HG02642 (cell line): ENCODE measurements around the gene UBA52.
"Not testable (repeated sequence)": the region's sequence is repeated elsewhere in the genome, so short reads cannot be mapped to it uniquely, and the experiment has no call there.

ENCODE experiments used
- ATAC-seq: cut with Tn5 transposase; IDR thresholded peaks from one replicate; pipeline ENCODE4 v1.9.1; 2021; ENCODE audit warnings: mild to moderate bottlenecking; ENCODE audit not compliant: unreplicated experiment, poor library complexity

The UBA52 gene

DNA sequence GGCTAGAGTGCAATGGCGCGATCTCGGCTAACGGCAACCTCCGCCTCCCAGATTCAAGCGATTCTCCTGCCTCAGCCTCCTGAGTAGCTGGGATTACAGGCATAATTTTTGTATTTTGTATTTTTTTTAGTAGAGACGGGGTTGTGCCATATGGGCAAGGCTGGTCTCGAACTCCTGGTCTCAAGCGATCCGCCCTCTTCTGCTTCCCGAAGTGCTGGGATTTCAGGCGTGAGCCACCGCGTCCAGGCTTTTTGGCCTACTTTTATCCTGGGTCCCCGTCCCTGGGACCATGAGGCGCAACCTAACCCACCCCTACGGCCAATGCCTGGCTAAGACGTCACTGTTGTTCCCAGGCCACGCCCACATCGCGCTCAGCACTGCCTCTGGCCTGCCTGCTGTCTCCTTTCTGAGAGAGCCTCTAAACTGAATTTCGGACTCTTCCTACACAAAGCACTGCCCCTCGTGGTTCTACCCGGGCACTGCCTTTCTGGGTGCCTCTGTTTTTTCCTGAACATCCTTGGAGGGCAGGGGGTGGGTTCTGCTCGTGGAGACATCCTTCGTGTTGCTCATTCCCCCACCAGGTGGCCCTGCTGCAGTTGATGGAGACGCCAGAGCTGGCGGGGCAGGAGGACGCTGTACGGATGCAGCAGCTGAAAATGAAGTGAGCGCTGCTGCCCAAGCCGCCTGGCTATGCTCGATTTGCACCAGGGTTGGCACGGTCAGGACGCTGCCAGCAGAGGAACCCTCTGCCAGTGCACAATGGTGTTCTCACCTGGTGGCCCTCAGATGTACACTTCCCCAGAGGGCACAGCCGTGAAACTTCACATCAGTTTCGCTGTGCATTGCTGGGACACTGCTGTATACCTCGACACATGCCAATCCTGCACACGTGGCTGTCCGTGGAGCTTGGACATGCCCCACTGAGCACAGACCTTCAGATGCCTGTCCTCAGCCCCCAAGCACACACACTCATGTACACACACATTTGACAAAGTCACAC lies 18.9 kb downstream of the UBA52 start:
- no peak for ATAC-seq

DNA sequence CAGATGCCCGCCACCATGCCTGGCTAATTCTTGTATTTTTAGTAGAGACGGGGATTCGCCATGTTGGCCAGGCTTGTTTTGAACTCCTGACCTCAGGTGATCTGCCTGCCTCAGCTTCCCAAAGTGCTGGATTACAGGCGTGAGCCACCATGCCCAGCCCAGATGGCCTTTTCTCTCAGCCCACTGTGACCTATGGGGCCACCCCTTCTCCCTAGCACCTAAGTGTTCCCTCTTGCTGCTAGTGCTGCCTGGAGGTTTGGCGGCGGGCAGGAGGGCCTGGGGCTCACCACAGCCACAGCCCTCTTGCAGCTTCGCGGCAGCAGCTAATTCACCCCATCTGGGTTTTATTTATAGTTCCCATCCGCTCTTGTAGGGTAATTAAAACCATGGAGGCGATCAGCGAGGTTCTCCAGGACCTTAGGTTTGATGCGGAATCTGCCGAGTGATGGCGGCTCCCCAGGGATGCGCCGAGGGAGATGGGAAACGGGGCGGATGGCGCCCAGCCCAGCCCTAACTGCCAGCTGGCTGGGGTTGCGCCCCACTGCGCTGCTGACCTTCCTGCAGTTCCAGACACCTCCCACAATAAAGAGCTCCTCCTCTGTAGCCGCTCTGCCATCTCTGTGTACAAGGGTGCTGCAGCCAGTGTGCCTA lies 20.2 kb downstream of the UBA52 start:
- no peak for ATAC-seq

DNA sequence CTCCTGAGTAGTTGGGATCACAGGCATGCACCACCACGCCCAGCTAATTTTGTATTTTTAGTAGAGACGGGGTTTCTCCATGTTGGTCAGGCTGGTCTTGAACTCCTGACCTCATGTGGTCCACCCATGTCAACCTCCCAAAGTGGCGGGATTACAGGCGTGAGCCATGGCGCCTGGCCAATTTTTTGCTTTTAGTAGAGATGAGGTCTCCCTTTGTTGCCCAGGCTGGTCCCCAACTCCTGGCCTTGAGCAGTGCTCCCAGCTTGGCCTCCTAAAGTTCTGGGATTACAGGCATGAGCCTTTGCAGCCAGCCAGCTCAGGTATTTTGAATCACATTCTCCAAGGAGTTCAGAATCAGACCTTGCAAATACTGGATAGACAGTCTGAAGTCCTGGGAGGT lies 21.1 kb downstream of the UBA52 start:
- ATAC-seq: not testable (repeated sequence)

DNA sequence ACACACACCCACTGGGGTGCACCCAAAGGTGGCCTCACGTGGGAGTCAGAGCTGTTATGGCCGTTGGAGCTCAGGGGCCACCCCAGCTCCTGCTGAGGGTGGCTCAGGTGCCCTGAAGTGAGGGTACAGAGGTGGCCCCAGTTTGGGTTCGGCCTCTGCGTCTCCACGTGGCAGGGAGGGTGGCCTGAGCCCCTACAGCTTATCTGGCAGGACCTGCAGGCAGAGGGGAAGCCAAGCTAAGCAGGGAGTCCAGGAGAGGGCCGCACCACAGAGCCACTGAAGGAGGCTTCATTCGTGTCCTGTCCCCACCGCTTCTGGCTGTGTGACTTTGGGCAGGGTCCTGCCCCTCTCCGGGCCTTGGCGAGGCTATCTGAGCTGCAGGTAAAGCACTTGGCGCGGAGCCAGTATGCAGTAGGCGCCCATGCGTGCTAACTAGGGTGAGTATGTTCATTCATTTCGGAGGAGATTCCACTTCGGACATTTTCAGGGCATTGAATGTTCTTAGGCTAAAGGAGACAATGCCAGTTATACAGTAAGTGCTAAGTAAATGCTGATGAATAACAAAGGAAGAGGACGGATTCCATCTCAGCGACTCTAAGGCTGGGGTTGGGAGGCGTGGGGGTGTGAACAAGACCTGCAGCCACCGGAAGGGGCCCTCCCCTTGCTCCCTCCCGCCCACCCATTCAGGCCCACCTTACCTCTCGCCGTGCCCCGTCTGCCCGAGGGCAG lies 21.9 kb downstream of the UBA52 start:
- no peak for ATAC-seq

DNA sequence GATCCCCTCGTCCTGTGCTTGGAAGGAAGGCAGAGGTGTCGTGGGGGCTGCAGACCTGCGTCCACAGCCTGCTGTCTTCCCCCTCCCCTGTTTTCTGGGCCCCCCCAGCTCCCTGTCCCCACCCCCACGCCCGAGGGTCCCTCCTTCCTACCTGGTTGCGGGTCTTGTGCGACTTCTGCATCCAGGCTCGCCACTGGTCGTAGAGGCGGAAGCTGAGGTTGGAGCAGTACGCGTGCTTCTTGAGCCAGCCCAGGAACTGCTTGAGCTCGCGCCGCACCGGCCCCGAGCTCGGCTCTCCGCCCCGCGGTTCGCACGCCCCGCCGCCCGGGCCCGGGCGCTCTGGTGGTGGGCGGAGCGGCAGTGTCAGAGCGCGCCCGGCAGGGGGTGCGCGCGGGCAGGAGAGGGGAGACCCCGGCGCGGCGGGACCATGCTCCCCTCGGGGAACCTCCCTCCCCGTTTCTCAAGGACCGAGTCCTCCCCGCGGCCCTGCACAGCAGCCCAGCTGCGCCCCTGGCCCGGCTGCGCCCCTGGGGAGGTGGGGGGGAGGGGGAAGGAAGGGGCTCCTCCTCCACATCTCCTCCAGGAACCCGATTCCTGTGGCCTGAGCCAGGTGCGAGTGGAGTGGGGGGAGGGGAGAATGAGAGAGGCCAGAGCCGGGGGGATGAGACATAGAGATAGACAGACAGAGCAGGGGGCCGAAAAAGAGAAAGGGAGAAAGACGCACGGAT lies 22.6 kb downstream of the UBA52 start:
- ATAC-seq: peak; percentile 74

DNA sequence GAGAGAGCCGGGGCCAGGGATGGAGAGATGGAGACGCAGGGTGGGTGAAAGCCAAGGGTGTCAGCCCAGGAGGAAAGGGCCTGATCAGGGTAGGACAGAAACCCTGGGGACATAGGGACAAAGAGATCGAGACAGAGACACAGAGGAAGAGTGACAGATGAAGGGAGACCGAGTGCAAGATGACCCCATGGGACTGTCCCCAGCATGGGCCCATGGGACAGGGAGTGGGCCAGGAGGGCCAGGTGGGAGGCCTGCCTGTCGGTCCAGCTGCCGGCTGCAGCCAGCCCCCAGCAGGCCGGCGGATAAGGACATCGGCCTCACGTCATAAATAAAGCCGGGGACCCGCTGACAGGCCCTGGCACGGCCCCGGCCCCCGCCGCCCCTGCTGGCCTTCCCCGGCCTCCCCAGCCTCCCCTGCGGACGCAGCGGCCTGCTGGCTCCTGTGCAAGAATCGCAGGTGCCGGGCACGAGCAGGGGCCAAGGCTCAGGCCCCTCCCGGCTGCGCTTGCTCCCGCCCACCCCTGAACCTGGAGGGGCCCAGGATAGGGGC lies 23.2 kb downstream of the UBA52 start:
- peak; percentile 5 for ATAC-seq

DNA sequence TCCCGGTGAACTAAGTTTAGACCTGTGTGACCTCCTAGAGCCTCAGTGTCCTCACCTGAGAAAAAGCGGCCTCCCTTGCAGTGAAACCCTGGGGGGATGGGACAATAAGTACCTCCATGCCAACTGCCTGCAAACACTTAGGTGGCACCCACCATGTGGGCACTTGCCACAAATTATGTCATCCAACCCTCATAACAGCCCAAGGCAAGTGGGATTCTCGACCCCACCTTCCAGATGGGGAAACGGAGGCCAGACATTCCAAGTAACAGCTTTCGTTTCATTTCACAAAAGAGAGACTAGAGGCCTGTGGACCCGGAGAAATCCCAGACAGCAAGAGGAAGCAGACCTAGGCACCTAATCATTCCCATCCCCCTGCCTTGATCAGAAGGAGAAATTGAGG lies 23.8 kb downstream of the UBA52 start:
- ATAC-seq: no peak

DNA sequence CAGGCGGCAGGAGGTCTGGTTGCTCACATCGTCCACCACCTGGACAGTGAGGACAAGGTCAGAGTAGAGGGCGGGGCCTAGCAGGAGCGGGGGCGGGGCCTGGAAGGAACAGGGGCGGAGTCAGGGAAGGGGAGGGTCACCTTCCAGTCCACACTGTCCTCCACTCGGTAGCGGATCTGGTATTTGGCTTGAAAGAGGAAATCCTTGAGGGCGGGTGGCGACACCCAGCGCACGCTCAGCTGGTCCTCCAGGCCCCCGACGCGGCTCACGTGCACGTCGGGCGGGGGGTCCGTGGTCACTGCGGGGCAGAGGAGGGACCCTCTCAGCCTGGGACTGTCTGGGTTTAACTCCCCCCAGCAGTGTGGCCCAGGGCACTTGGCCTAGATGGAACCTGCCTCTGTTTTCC lies 25.1 kb downstream of the UBA52 start:
- no peak for ATAC-seq

DNA sequence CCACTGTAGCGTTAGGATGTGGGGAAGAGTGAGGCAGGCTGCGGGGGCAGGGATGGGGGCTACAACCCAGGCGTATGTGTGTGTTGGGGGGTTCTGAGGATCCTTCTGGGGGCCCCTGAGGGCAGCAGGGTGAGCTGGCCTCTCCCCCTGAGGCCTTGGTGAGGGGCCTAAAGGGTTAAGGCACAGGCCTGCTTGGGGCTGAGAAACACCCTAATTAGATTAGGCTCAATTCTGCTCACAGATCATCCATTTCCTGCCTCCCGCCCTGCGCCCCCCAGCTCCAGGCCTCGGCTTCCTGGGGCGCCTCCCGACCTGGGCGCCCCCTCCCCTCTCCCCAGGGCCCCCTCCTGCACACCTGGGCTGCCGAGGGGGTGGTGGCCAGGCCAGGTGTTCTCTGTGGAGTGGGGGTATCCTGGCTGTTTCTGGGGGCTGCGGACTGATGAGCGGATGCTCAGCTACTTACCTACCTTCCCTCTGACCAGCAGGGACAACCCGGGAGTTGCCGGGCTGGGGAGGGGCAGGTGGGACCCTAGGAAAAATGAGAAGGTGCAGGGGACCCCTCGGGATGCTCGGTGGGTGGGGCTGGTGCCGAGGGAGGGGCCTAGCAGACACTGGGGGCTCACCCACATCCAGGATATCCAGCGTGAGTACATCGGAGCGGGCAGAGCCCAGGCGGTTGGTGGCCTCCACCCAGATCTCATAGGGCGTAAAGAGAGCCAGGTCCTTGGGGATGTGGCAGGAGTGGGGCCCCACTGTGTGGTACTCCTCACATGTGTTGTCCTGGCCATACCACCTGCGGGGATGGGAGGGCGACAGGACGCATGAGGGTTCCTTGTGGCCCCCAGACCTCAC lies 26.4 kb downstream of the UBA52 start:
- ATAC-seq: no peak

DNA sequence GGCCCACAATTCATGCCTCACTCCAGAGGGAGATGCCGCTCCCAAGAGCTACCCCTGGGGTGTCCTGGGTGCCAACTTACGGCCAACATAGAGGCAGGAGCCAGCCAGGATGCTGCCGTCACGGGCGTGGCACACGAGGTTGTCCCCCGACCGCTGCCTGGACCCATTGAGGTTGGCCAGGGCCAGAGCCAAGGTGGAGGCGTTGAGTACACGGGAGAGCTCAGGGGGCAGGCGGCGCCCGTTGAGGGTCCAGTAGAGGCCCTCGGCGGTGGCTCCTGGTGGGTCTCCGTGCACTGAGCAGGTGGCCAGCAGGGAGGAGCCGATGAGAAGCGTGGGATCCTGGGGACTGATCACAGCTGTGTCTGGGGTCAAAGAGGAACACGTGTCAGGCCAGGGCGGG lies 27.8 kb downstream of the UBA52 start:
- ATAC-seq: no peak

DNA sequence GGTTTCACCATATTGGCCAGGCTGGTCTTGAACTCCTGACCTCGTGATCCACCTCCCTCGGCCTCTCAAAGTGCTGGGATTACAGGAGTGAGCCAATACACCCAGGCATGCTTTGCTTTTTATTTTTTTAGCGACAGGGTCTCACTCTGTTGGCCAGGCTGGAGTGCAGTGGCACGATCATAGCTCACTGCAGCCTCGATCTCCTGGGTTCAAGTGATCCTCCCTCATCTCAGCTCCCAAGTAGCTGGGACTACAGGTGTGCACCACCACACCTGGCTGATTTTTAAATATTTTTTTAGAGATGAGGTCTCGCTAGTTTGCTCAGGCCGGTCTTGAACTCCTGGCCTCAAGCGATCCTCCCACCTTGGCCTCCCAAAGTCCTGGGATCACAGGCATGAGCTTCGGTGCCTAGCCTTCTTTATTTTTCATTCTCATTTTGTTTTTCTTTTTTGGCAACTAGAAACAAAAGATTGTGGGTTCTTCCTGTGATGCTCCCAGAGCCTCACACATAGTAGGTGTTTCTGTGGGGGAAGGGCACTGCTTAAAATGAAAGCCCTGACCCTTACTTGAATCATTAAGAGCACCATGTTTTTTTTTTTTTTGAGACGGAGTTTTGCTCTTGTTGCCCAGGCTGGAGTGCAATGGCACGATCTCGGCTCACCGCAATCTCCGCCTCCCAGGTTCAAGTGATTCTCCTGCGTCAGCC lies 29.2 kb downstream of the UBA52 start:
- ATAC-seq: not testable (repeated sequence)

DNA sequence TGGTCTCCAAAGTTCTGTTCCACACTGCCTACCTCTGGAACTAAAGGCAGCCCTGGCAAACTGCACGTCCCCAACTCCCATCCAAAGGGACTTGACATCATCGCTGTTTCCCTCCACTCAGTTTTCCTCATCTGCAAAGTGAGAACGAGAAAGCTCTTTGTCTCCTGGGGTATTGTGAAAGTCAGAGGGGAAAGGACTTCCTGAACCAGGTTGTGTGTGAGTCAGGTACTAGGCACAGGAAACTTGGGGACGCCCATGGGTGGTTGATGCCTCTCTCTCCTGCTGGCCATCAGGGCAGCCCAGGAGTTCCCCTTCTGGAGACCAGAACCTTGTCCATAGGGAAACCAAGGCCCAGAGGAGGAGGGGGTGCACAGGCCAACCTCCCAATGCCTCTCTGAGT lies 30.2 kb downstream of the UBA52 start:
- no peak for ATAC-seq

DNA sequence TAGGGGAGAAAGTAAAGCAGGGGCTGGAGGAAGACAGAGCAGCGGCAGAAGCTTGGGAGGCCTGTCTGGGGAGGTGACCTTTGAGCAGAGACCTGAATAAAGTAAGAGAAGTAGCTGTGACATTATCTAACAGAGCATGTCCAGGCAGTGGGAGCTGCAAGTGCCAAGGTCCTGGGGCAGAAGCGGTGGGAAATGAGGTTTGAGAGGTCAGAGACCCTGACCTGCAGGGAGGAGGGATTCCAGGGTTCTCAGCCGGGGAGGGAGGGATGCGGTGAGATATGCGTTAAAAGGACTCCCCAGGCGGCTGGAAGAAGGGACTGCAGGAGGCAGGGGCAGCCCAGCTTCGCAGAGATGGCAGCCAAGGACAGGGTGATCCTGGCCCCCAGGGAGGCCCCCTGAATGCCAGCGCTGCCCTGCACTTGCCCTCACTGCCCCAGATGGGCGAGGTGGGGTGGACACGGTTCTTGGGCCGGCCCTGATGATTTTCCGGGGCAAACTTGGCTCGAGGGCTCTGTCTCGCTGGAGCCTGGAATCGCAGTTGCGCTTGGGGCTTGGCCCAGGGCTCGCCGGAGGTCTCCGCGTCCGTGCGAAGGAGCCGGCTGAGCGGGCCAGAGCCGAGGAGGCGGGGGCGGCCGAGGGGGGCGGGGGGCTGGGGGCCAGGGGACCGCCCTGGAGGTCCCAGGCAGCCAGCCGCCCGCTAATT lies 31.7 kb downstream of the UBA52 start:
- ATAC-seq: no peak

DNA sequence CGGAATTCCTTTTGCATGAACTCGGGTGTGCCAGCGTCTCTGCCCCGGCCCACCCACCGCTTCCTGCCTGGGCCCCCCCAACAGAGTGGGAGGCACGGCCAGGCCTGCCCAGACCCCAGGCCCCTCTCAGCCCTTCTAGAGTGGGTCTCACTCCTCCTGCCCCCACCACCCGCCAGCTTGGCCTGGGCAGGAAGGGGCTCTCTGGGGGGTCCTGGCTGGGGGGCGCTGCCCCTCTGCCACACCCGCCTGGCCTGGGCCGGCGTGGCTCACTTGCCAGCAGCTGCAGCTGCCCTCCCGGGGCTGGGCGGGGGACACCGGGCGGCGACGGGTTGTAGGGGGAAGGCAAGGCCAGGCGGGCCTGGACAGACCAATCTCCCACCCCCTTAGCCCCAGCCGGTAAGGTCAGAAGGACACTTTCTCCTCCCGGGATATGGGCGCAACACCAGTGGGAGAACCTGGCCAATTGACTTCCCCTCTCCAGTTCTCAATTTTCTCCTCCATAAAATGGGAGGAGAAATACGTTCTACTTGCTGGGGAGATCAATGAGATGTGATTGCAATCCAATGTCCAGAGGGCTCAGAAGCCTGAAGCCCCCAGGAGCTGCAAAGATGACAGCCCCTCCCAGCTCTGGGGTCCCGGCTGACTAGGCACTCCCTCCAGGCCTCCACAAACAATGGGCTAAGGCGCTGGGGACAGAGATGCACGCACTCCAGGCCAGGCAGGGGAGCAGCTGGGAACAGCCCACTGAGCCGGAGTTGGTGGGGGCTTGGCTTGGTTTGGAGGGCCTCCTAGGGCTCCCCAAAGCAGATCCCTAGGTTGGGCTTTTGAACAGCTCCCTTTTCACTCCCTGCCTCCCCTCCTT lies 32.5 kb downstream of the UBA52 start:
- ATAC-seq: no peak

DNA sequence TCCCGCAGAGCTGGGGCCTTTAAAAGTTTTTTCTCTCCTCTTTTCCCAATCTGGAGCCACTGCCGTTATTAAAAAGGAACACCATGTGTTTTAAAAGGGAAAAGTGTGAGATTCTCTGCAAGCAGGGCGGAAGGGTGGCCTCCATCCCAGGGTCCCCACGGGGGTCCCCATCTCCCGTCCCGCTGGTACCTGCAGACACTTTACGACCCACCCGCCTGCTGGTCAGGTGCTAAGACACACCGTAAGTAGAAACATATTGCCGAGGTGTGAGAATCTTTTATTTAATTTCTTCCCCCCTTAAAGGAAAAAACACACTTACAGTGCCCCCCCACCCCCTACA lies 33.1 kb downstream of the UBA52 start:
- no peak for ATAC-seq

DNA sequence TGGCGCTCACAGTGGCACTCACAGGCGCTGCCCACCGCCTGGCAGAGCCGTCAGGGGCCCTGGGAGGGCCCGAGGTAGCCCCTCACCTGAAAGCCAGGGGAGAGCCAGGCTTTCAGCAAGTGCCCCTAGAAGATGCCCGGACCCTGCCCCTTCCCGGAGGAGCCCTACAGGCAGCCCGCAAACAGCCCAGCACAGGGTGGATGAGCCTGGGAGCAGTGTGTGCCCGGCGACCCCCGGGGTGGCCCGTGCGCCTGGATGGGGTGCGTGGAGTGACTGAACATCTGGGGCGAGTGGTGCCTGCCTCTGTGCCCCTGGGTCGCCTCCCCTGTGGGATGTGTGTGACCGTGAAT lies 33.5 kb downstream of the UBA52 start:
- no peak for ATAC-seq

DNA sequence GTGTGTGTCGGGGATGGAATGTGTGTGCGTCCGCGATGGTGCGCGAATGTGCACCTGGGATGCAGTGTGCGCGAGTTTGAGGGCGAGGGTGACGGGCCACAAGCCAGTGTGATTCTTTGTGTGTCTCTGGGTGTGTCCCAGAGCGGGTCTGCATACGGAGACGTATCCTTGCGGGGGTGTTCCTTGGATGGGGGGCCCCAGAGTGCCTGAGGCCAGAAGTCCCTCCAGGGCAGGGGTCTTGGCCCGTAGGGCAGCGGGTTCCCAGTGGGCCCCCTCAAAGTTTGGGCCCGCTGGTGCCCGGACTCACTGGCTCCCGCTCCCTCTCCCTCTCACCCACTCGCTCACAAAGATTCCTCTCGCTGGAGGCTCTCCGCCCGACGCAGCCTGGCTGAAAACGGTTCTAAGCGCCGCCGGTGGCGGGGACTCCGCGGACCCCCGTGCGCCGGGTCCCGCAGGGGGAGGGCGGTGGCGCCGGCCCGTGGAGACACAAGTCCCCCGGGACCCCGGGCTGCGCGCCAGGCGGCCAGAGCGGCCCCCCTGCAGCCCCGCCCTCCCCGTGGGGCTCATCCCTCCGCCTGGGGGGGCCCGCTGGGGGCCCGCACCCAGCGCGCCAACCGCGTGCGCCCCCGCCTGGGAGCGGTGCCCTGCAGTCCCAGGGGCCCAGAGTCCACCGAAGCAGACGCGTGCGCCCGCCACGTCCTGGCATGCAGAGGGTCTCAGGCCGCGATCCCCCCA lies 34.1 kb downstream of the UBA52 start:
- no peak for ATAC-seq
